Tongue (tissue), 2 donors: ENCODE measurements around the gene PRKCSH. TPM values are rescaled to one million over a fixed set of nuclear protein-coding genes. Genes with fewer than 3 reads are reported as not detected.
"Not testable (repeated sequence)": the region's sequence is repeated elsewhere in the genome, so short reads cannot be mapped to it uniquely, and the experiment has no call there.

Experiments used
- DNase-seq: peaks from one replicate; pipeline ENCODE4 v3.0.0-alpha.2; 2015
- total RNA-seq: library from RNA; depleted of rRNA; stranded (reverse); fragments of >200 nt; gene quantifications from one replicate; pipeline ENCODE4 v1.2.3, GENCODE V29; 2014

PRKCSH gene
- total RNA-seq, 1 donor from 2014 or later, result 86.7 TPM

- DNase-seq, result no peak
These were observed 16.6 kb upstream of the PRKCSH start, which contains the start of gene RGL3 for GRCh38 chr19:11418549-11419506. Gene RGL3, minus strand, starts transcription at chr19:11419314. Its CDS starts 36 bp downstream, at chr19:11419278.

- no peak for DNase-seq
These were observed 14.7 kb upstream of the PRKCSH start for GRCh38 chr19:11420429-11421370.

GRCh38 chr19:11421371-11422098 lies 13.9 kb upstream of the PRKCSH start:
- DNase-seq, result no peak

- peak; percentile 46 for DNase-seq
These were observed 13.0 kb upstream of the PRKCSH start for GRCh38 chr19:11422163-11423065.

GRCh38 chr19:11423164-11423790 lies 12.2 kb upstream of the PRKCSH start:
- DNase-seq, result no peak

GRCh38 chr19:11423791-11424181 lies 11.6 kb upstream of the PRKCSH start:
- no peak for DNase-seq

- DNase-seq, result no peak
These were observed 9.5 kb upstream of the PRKCSH start for GRCh38 chr19:11425719-11426457.

GRCh38 chr19:11426656-11427055 lies 8.8 kb upstream of the PRKCSH start:
- no peak for DNase-seq

- not testable (repeated sequence) for DNase-seq
These were observed 1.9 kb upstream of the PRKCSH start for GRCh38 chr19:11433526-11433925.

GRCh38 chr19:11434703-11435056 lies 755 bp upstream of the PRKCSH start:
- DNase-seq, result no peak

GRCh38 chr19:11435833-11436313 lies 438 bp downstream of the PRKCSH start:
- no peak for DNase-seq

- no peak for DNase-seq
These were observed 2.5 kb downstream of the PRKCSH start for GRCh38 chr19:11437955-11438354.

GRCh38 chr19:11444059-11444458 lies 8.6 kb downstream of the PRKCSH start:
- no peak for DNase-seq

- DNase-seq, result no peak
These were observed 9.7 kb downstream of the PRKCSH start for GRCh38 chr19:11445141-11445540.

GRCh38 chr19:11446271-11446651 lies 10.8 kb downstream of the PRKCSH start:
- DNase-seq, result no peak

GRCh38 chr19:11446652-11447301 lies 11.3 kb downstream of the PRKCSH start:
- peak; percentile 38 for DNase-seq

- DNase-seq, result no peak
These were observed 12.2 kb downstream of the PRKCSH start for GRCh38 chr19:11447347-11448262.

GRCh38 chr19:11448410-11448809 lies 13.0 kb downstream of the PRKCSH start:
- no peak for DNase-seq
